Measurements from ENCODE around the gene KCNK5. TPM values are rescaled to one million over a fixed set of nuclear protein-coding genes. Genes with fewer than 3 reads are reported as not detected.

KCNK5 gene
- total RNA-seq, 1 experiment from 2014 or later: not detected

DNA sequence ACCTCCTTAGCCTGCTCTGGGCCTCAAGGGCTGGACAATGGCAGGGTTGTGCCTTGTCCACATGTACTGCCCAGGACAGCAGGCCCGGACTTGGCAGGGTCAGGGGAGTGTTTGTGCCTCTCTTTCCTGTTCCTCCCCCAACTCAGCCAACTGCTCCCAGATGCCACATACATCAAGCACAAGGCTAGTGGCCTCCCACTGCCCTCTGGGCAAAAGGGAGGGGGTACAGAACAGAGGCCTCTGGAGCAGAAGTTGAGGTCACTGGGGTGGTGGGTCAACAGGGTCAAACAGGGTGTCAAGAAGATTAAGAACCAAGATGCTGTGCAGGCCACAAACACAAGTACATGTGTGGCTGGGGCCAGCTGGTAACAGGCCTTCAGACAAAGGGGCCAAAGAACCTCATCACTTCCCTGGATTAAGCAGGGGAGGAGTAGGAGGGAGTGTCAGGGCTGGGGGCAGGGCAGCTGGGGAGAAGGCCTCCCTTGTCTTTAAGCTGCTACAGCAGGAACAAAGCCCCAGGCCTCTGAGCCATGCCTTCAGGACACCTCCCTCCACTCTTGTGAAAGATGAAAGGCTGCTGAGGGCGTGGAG is 36.0 kb downstream of the KCNK5 start:
- no peaks in the 10 kb centered on the region for H3K79me2 ChIP-seq (ENCODE audit: low read length)
- no peaks in the 10 kb centered on the region for H4K20me1 ChIP-seq (ENCODE audit: insufficient read depth, low read depth, low read length)
- H3K4me3 ChIP-seq (ENCODE audit: low read length): no peak overlapping the region
- DNase-seq: no peak
- no peaks in the 10 kb centered on the region for H3K9me3 ChIP-seq (ENCODE audit: low read length)
- H3K9ac ChIP-seq (ENCODE audit: low read length): no peak overlapping the region
- H3K9me2 ChIP-seq (replicated peaks; ENCODE audit: insufficient read depth, low read length): no peaks in the 10 kb centered on the region
- H3K36me3 ChIP-seq (ENCODE audit: insufficient read depth, low read length): no peaks in the 10 kb centered on the region
- no peak overlapping the region for H3K4me2 ChIP-seq (ENCODE audit: low read depth, low read length, poor library complexity, severe bottlenecking)
- H3K27ac ChIP-seq (ENCODE audit: low read length): no peak overlapping the region
- H3K4me1 ChIP-seq (ENCODE audit: low read length): peaks cover 14% of the 10 kb centered on the region
- no peak overlapping the region for H2AFZ ChIP-seq (ENCODE audit: low read length)
- H3K27me3 ChIP-seq (ENCODE audit: low read length): no peaks in the 10 kb centered on the region

DNA sequence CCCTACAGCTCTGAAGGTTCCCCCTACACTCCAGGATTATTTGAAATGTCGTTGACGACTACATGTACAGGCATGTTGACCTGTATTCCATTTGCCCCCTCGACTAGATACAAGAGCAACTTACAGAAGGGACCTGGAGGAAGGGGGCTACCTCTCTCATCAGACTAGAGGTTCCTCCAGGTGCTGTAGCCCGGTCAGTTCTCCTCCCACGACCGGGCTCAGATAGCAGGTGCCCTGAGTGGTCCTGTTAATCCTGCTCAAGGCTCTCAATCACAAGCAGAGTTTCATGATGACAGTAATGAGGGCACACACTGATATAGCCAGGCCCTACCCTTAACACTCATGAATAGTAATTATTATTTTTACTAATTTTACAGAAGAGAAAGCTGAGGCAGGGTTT is 36.5 kb downstream of the KCNK5 start:
- DNase-seq: no peak
- Histone ChIP-seq H3K9me3 (ENCODE audit: low read length) (no peaks in the 10 kb centered on the region), H3K79me2 (ENCODE audit: low read length) (no peaks in the 10 kb centered on the region), H2AFZ (ENCODE audit: low read length) (no peak overlapping the region), H4K20me1 (ENCODE audit: insufficient read depth, low read depth, low read length) (no peaks in the 10 kb centered on the region), H3K9me2 (replicated peaks; ENCODE audit: insufficient read depth, low read length) (no peaks in the 10 kb centered on the region), H3K27me3 (ENCODE audit: low read length) (no peaks in the 10 kb centered on the region), H3K4me2 (ENCODE audit: low read depth, low read length, poor library complexity, severe bottlenecking) (no peak overlapping the region), H3K9ac (ENCODE audit: low read length) (no peak overlapping the region), H3K4me1 (ENCODE audit: low read length) (peaks cover 9% of the 10 kb centered on the region), H3K4me3 (ENCODE audit: low read length) (no peak overlapping the region), H3K27ac (ENCODE audit: low read length) (no peak overlapping the region), H3K36me3 (ENCODE audit: insufficient read depth, low read length) (no peaks in the 10 kb centered on the region)

DNA sequence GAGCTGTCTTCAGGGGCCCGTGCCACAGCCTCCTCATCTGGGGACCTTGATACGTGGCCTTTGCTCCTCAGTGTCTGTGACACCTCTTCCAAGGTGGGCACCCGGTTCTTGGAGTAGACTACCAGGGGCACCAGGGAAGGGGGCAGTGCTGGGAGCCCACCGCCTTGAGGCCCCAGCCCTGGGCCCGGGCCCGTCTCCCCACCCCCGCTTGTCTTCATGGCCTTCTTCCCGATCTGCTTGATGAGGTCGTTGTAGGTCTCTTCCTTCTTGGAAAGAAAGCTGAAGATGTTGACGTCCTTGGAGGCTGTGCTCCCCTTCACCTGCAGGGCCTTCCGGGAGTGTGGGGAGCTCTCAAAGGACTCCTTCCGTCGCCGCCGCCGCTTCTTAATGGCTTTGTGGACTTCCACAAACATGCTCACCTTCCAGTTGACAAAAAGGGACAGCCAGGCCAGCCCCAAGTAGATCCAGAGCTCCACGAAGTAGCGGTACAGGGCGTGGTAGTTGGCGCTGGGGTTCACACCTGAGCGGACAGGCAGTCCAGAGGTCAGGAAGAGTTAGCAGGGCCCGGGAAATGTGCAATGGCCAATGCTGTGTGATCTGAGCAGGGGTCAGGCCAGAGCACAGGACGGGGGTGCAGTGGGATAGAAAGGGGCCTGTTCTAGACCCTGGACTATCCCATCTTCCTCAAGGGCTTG is 37.9 kb downstream of the KCNK5 start:
- Histone ChIP-seq H3K79me2 (ENCODE audit: low read length) (no peaks in the 10 kb centered on the region), H3K27ac (ENCODE audit: low read length) (no peak overlapping the region), H3K4me3 (ENCODE audit: low read length) (no peak overlapping the region), H3K9ac (ENCODE audit: low read length) (no peak overlapping the region), H3K27me3 (ENCODE audit: low read length) (no peaks in the 10 kb centered on the region), H3K4me2 (ENCODE audit: low read depth, low read length, poor library complexity, severe bottlenecking) (no peak overlapping the region), H3K9me2 (replicated peaks; ENCODE audit: insufficient read depth, low read length) (no peaks in the 10 kb centered on the region), H3K36me3 (ENCODE audit: insufficient read depth, low read length) (no peaks in the 10 kb centered on the region), H3K4me1 (ENCODE audit: low read length) (no peaks in the 10 kb centered on the region), H2AFZ (ENCODE audit: low read length) (no peak overlapping the region), H3K9me3 (ENCODE audit: low read length) (no peaks in the 10 kb centered on the region), H4K20me1 (ENCODE audit: insufficient read depth, low read depth, low read length) (no peaks in the 10 kb centered on the region)
- no peak for DNase-seq

DNA sequence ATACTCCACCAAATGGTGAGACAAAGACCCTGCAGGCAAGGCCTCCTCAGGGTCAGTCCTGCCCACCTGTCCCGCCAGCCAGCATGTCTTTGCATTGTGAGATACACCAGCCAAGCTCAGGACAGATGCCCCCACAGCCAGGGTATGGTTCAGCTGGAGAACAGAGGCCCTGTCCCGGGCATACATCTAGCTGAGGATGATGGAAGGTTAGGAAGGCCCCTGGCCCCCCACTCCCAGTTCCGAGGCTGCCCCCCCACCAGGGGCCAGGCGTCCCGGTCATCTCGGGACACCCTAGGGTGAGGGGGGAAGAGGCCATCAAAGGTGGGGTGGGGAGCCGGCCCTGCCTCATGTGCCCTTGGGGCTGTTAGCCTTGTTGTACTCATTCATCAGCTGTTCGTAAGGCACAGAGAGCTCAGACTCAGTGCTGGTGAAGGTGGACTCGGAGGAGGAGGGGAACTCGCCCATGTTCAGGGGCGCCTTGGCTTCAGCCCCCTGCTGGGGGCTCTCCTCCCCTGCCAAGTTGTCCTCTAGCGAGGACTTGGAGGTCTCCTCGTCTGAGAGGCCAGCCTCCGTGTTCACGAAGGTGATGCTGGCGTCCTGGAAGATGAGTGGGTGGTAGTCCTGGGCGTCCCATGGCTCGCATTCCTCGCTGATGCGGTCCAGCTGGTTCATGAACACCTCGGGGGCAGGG is 38.6 kb downstream of the KCNK5 start:
- H3K79me2 ChIP-seq (ENCODE audit: low read length): no peaks in the 10 kb centered on the region

DNA sequence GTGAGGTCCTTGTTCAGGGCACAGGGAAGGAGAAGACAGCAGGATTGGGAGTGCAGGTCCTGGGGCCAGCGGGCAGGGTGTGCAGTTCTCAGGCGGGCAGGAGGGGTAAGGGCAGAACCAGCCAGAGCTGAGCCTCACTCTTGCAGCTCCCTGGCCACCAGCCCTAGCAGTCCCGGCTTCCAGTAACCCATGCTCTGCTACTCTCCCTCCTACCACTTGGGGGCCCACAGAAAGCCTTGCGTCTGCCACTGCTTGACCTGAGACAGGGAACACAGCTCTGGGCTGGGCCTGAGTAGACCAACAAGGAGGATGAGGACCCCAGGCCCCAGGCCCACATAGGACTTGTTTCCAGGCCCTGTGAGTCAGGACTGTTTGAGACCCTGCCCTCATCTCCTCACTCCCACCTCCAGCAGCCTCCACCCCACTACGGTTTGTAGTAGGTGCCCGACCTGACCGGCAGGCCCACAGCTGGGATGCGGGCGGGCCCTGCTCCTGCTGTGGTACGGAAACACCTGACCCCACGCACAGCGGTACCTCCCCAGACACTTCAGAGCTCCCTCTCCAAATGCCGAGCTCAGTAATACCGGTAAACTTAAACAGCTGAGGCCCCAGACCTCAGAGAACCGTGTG is 39.2 kb downstream of the KCNK5 start:
- Histone ChIP-seq H3K4me2 (ENCODE audit: low read depth, low read length, poor library complexity, severe bottlenecking) (no peak overlapping the region), H3K4me1 (ENCODE audit: low read length) (no peaks in the 10 kb centered on the region)
- peak; percentile 74 for DNase-seq

More for the DNA sequence above, 38.6 kb downstream of the KCNK5 start:
- Histone ChIP-seq H4K20me1 (ENCODE audit: insufficient read depth, low read depth, low read length) (no peaks in the 10 kb centered on the region), H3K9ac (ENCODE audit: low read length) (no peak overlapping the region), H3K9me2 (replicated peaks; ENCODE audit: insufficient read depth, low read length) (no peaks in the 10 kb centered on the region), H2AFZ (ENCODE audit: low read length) (no peak overlapping the region), H3K27ac (ENCODE audit: low read length) (no peak overlapping the region), H3K4me3 (ENCODE audit: low read length) (no peak overlapping the region), H3K27me3 (ENCODE audit: low read length) (no peaks in the 10 kb centered on the region), H3K4me2 (ENCODE audit: low read depth, low read length, poor library complexity, severe bottlenecking) (no peak overlapping the region), H3K4me1 (ENCODE audit: low read length) (no peaks in the 10 kb centered on the region), H3K9me3 (ENCODE audit: low read length) (no peaks in the 10 kb centered on the region), H3K36me3 (ENCODE audit: insufficient read depth, low read length) (no peaks in the 10 kb centered on the region)
- no peak for DNase-seq

DNA sequence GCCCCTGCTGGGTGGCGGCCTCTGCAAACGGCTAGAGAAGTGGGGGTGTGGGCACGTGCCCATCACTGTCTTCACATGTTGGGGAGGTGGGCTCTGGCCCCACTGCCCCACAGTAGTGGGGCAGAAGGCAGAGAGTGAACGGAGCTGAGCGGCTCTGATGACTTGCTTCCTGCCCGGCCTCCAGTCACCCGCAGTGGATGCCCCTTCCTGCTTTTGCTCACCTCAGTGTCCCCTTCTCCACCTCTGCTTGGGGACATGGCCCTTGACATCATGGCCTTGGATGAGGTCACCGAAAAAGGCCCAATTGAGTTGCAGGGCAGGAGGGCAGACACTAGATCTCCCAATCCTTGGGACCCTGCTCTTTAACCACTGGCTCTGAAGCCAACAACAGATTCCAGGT is 40.1 kb downstream of the KCNK5 start:
- Histone ChIP-seq H3K4me1 (ENCODE audit: low read length) (no peaks in the 10 kb centered on the region), H3K9me3 (ENCODE audit: low read length) (no peaks in the 10 kb centered on the region), H3K36me3 (ENCODE audit: insufficient read depth, low read length) (no peaks in the 10 kb centered on the region), H3K4me2 (ENCODE audit: low read depth, low read length, poor library complexity, severe bottlenecking) (no peak overlapping the region), H3K27ac (ENCODE audit: low read length) (no peak overlapping the region), H3K27me3 (ENCODE audit: low read length) (no peaks in the 10 kb centered on the region), H3K4me3 (ENCODE audit: low read length) (no peak overlapping the region), H4K20me1 (ENCODE audit: insufficient read depth, low read depth, low read length) (no peaks in the 10 kb centered on the region), H3K9ac (ENCODE audit: low read length) (no peak overlapping the region), H3K9me2 (replicated peaks; ENCODE audit: insufficient read depth, low read length) (no peaks in the 10 kb centered on the region), H2AFZ (ENCODE audit: low read length) (no peak overlapping the region), H3K79me2 (ENCODE audit: low read length) (no peaks in the 10 kb centered on the region)
- no peak for DNase-seq

More for the DNA sequence above, 39.2 kb downstream of the KCNK5 start:
- Histone ChIP-seq H3K27ac (ENCODE audit: low read length) (no peak overlapping the region), H3K36me3 (ENCODE audit: insufficient read depth, low read length) (no peaks in the 10 kb centered on the region), H3K4me3 (ENCODE audit: low read length) (no peak overlapping the region), H3K79me2 (ENCODE audit: low read length) (no peaks in the 10 kb centered on the region), H3K9me3 (ENCODE audit: low read length) (no peaks in the 10 kb centered on the region), H3K9me2 (replicated peaks; ENCODE audit: insufficient read depth, low read length) (no peaks in the 10 kb centered on the region), H4K20me1 (ENCODE audit: insufficient read depth, low read depth, low read length) (no peaks in the 10 kb centered on the region), H2AFZ (ENCODE audit: low read length) (no peak overlapping the region), H3K27me3 (ENCODE audit: low read length) (no peaks in the 10 kb centered on the region), H3K9ac (ENCODE audit: low read length) (no peak overlapping the region)

- no peak overlapping the region for H3K27ac ChIP-seq (ENCODE audit: low read length)
- H3K4me3 ChIP-seq (ENCODE audit: low read length): no peak overlapping the region
- H3K9me2 ChIP-seq (replicated peaks; ENCODE audit: insufficient read depth, low read length): no peaks in the 10 kb centered on the region
- H3K36me3 ChIP-seq (ENCODE audit: insufficient read depth, low read length): no peaks in the 10 kb centered on the region
- no peak overlapping the region for H3K9ac ChIP-seq (ENCODE audit: low read length)
- H3K4me1 ChIP-seq (ENCODE audit: low read length): no peaks in the 10 kb centered on the region
- no peak for DNase-seq
- H3K4me2 ChIP-seq (ENCODE audit: low read depth, low read length, poor library complexity, severe bottlenecking): no peak overlapping the region
- no peaks in the 10 kb centered on the region for H4K20me1 ChIP-seq (ENCODE audit: insufficient read depth, low read depth, low read length)
- H3K27me3 ChIP-seq (ENCODE audit: low read length): no peaks in the 10 kb centered on the region
- no peaks in the 10 kb centered on the region for H3K79me2 ChIP-seq (ENCODE audit: low read length)
- no peaks in the 10 kb centered on the region for H3K9me3 ChIP-seq (ENCODE audit: low read length)
- H2AFZ ChIP-seq (ENCODE audit: low read length): no peak overlapping the region
Measured at GRCh38 chr6:39188571-39188970, 40.7 kb downstream of the KCNK5 start.

DNA sequence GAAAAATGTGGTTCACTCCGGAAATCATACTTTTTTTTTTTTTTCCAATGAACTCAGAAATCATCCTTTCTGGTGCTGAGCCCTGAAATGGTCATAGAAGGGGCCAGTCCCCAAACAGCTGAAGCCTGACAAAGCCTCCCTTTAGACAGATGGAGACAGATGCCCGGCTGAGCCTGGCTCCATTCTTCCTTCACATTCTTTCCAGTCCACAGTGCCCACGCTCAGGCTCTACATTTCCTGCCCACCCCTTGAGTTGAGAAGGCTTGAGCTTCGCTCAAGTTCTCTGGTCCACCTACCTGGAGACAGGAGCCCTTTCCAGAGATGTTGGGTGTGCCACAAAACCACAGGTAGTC is 41.2 kb downstream of the KCNK5 start:
- no peaks in the 10 kb centered on the region for H3K79me2 ChIP-seq (ENCODE audit: low read length)
- no peak overlapping the region for H2AFZ ChIP-seq (ENCODE audit: low read length)
- no peaks in the 10 kb centered on the region for H3K27me3 ChIP-seq (ENCODE audit: low read length)
- no peak overlapping the region for H3K4me3 ChIP-seq (ENCODE audit: low read length)
- H3K9ac ChIP-seq (ENCODE audit: low read length): no peak overlapping the region
- no peak overlapping the region for H3K4me2 ChIP-seq (ENCODE audit: low read depth, low read length, poor library complexity, severe bottlenecking)
- H3K9me2 ChIP-seq (replicated peaks; ENCODE audit: insufficient read depth, low read length): no peaks in the 10 kb centered on the region
- no peak overlapping the region for H3K27ac ChIP-seq (ENCODE audit: low read length)
- no peaks in the 10 kb centered on the region for H4K20me1 ChIP-seq (ENCODE audit: insufficient read depth, low read depth, low read length)
- no peaks in the 10 kb centered on the region for H3K9me3 ChIP-seq (ENCODE audit: low read length)
- H3K36me3 ChIP-seq (ENCODE audit: insufficient read depth, low read length): no peaks in the 10 kb centered on the region
- no peaks in the 10 kb centered on the region for H3K4me1 ChIP-seq (ENCODE audit: low read length)
- no peak for DNase-seq
